Glomerular endothelial cell (primary cell): ENCODE data around the gene ANKLE2. TPM values are rescaled to one million over a fixed set of nuclear protein-coding genes. Genes with fewer than 3 reads are reported as not detected.

Source experiments
- DNase-seq: peaks from one replicate; pipeline ENCODE4 v3.0.0-alpha.2; 2011; ENCODE audit warnings: low read depth, low spot score; ENCODE audit errors: extremely low read depth
- total RNA-seq: library from RNA; depleted of rRNA; stranded (reverse); fragments of >200 nt; gene quantifications from 2 replicates; pipeline ENCODE4 v1.2.3, GENCODE V29; 2015

ANKLE2 gene
- total RNA-seq, 1 donor from 2014 or later = 76.8 TPM

GRCh38 chr12:132723015-132723763 lies 38.4 kb downstream of the ANKLE2 start:
- DNase-seq = no peak

GRCh38 chr12:132720606-132721345 lies 40.9 kb downstream of the ANKLE2 start:
- DNase-seq = no peak

GRCh38 chr12:132719954-132720324 lies 41.7 kb downstream of the ANKLE2 start:
- DNase-seq = no peak

- DNase-seq = no peak
These were observed 42.3 kb downstream of the ANKLE2 start for GRCh38 chr12:132719141-132719953.

GRCh38 chr12:132718644-132719043 lies 43.0 kb downstream of the ANKLE2 start:
- no peak for DNase-seq

- no peak for DNase-seq
These were observed 43.9 kb downstream of the ANKLE2 start for GRCh38 chr12:132717531-132718387.

- DNase-seq = no peak
These were observed 44.6 kb downstream of the ANKLE2 start for GRCh38 chr12:132717011-132717410.

GRCh38 chr12:132716356-132716755 lies 45.3 kb downstream of the ANKLE2 start:
- DNase-seq = no peak

- DNase-seq = no peak
These were observed 45.8 kb downstream of the ANKLE2 start for GRCh38 chr12:132715874-132716273.

- no peak for DNase-seq
These were observed 48.5 kb downstream of the ANKLE2 start for GRCh38 chr12:132713123-132713522.

- no peak for DNase-seq
These were observed 50.4 kb downstream of the ANKLE2 start for GRCh38 chr12:132711080-132711843.

- DNase-seq = no peak
These were observed 51.1 kb downstream of the ANKLE2 start, which contains the start of gene PGAM5 for GRCh38 chr12:132710405-132711079. Gene PGAM5 (plus strand): TSS chr12:132710842. CDS start chr12:132710877, 35 bp downstream.

GRCh38 chr12:132710043-132710404 lies 51.6 kb downstream of the ANKLE2 start:
- no peak for DNase-seq

- no peak for DNase-seq
These were observed 53.5 kb downstream of the ANKLE2 start for GRCh38 chr12:132708150-132708549.

GRCh38 chr12:132707241-132707640 lies 54.4 kb downstream of the ANKLE2 start:
- DNase-seq = no peak

GRCh38 chr12:132703641-132704040 lies 58.0 kb downstream of the ANKLE2 start:
- DNase-seq = no peak

GRCh38 chr12:132702640-132703039 lies 59.0 kb downstream of the ANKLE2 start:
- no peak for DNase-seq

GRCh38 chr12:132700212-132700822 lies 61.3 kb downstream of the ANKLE2 start:
- no peak for DNase-seq

- no peak for DNase-seq
These were observed 63.3 kb downstream of the ANKLE2 start for GRCh38 chr12:132698341-132698740.
